Uterus (tissue), 2 donors: ENCODE measurements around the gene USP34.

Source experiments
- CTCF ChIP-seq, 4 experiments: fragments of 200-600 bp in 2 of 4; fragments of 450-650 bp in 2 of 4; sonication (generic) in 2 of 4; IDR thresholded peaks; one replicate each; pipeline ENCODE4 v1.5.1; 2016 to 2019; ENCODE audit warnings: antibody characterized with exemption in 4 of 4, mild to moderate bottlenecking in 2 of 4, moderate library complexity in 1 of 4
- POLR2A ChIP-seq, 2 donors: fragments of 450-650 bp; IDR thresholded peaks; one replicate each; pipeline ENCODE4 v1.6.1; 2016; ENCODE audit warnings: antibody characterized with exemption in 2 of 2, mild to moderate bottlenecking in 1 of 2, moderate library complexity in 1 of 2

DNA sequence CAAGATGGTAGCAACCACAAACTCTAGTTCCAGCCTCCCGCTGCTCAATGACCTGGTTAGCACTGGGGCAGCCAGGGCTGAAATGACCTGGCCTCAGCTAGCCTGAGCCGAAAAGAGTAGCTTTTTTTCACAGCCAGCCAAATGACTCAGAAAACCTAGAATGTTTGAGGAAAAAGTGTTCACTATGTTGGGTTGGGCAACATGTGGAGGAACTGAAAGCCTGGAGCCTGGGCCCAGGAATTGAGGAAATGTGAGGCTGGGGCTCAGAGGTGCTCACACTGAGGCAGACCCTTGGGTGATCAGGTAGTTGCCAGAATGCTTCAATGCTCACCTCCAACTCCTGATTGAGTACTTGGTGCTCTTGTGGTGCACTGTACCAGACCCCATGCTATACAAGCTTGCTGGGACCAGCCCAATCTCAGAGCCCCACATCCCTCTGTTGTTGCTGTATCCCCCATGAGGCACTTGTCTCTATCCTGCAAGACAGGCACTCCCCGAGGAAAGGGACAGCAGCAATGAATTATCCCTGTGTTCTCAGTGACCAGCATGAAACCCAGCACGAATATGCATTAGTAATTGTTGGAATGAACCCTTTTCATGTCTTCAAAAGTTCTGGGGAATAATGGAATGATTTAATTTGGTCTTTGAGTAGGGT is 116.2 kb downstream of the USP34 start:
- TF ChIP-seq CTCF (IDR thresholded peaks at IDR 0.05) (no peak), POLR2A (IDR thresholded peaks at IDR 0.05) (no peak)
